Stimulated activated CD4-positive, alpha-beta T cell treated with anti-CD3 and anti-CD28 coated beads, TNF-alpha, amount 100 ng/mL, for 4 hours (primary cell): ENCODE measurements around the gene C1QB.

Experiments used
- DNase-seq, 3 experiments: peaks; one replicate each; pipeline ENCODE4 v3.0.0-alpha.2; 2020; ENCODE audit warnings: low read depth in 3 of 3

The C1QB gene

DNA sequence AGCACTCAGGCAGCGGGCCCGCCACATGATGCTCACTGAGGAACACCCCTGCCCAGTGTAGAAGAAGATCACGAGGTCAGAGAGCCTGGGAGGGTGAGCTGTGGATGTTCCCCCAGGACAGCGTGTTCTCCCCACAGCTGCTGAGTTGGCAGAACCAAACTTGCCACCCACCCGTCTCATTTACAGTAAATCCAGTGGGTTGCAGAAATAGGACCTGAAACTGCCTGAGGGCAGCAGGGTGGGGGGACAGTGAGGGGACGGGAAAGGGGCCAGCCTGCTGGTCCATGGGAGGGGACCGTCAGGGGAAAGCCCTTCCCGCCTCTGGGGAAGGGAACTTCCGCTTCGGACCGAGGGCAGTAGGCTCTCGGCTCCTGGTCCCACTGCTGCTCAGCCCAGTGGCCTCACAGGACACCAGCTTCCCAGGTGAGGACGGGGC, at the start of gene C1QB:
Gene C1QB (plus strand): TSS at position 356 of the 436 bp plus-strand sequence. CDS start 6,227 bp downstream, outside the sequence.
- no peak for DNase-seq

DNA sequence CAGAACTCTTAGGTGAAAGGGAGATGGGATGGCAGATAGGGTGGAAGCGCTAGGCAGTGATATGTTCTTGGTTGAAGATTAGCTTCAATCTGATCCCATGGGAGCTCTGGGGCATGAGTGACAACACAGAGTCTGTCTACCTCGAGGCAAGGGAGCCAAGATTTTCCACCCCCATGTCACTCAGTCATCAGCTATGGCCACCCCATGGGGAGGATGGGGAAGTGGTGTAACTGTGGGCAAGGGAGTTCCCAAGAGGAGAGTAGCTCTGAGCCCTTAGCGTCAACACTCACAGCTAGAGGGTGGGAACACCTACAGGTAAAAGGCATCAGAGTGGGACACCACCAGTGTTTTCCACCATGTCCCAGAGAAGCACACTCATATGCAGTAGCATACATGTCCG, 46.9 kb upstream of the C1QB start:
- no peak for DNase-seq

DNA sequence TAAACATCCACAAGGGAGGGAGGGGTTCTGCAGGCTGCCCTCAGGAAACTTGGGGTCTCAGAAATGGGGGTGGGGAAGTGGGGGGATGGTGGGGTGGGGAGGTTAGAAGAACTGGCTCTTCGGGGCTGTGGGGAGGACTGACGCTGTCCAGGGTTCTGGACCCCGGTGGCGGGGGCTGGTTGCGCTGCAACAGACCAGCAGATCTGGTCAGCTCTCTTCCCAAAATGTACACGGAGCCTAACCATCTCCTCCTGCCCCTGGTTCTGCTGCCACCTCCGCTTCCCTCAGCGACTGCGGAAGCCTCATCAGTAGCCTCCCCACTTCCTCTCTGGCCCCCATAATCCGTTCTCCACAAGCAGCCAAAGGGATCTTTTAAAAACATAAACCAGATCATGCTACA, 45.9 kb upstream of the C1QB start:
- no peak for DNase-seq

DNA sequence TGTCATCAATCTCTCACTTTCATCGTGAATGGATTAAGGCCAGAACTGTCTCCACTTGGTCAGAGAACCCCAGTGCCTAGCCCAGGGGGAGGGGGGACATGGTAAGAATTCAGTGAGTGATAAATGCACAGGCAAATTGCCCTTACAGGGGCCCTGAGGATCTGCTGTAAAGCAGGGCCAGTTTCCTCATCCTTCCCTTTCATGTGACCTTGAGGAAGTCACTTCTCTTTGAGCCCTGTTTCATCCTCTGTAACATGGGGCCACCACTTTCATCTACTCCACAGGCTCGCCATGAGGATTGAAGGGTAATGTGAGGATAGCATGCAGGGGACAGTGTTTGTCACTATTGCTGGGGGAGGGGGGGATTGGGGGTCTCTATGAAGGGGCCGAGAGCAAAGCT, 44.7 kb upstream of the C1QB start:
- DNase-seq, result no peak

DNA sequence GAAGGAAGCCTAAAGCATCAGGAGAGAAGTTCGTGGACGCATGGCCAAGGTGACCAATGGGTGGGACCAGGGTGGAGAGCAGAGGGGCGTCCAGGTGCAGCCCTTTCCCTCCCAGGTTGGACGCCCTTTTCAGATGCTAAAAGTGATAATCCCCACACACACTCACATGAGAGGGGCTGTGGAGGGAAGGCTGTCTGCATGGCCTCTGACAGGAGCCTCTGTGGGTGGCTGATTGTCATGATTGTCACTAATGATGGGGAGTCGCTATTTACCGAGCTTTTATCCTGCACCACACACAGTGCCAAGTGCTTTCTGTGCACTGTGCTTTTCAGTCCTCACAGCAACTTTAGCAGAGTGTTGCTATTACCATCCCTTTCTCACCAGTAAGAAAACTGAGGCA, 43.7 kb upstream of the C1QB start:
- no peak for DNase-seq

DNA sequence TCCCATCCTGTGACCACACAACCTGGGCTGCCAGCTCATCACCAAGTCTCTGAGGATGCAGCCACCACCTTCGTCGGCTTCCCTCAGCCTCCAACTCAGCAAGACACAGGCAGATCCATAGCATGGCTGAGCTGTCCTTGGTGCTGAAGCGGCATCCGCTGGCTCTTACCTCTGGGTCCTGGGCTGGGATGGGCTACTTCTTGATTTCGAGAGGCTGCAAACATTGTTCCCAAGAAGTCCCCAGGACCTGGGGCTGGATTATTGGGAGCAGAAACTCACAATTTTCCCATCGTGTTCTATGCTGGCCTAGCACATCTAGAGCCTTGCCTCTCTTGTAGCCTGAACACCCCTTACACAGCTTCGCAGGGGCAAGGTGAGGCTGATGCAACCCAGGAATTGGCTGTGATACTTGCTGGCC, 41.5 kb upstream of the C1QB start:
- DNase-seq, result no peak

- no peak for DNase-seq
These were observed 40.1 kb upstream of the C1QB start for GRCh38 chr1:22612671-22613571.

GRCh38 chr1:22613572-22613918, 39.5 kb upstream of the C1QB start:
- no peak for DNase-seq

- DNase-seq, result no peak
These were observed 39.1 kb upstream of the C1QB start for GRCh38 chr1:22613951-22614350.

- no peak for DNase-seq
These were observed 37.1 kb upstream of the C1QB start for GRCh38 chr1:22615886-22616285.

- no peak for DNase-seq
These were observed 36.5 kb upstream of the C1QB start for GRCh38 chr1:22616571-22616970.

GRCh38 chr1:22618056-22618455, 35.0 kb upstream of the C1QB start:
- no peak for DNase-seq

GRCh38 chr1:22619252-22619651, 33.8 kb upstream of the C1QB start:
- DNase-seq, result no peak

DNA sequence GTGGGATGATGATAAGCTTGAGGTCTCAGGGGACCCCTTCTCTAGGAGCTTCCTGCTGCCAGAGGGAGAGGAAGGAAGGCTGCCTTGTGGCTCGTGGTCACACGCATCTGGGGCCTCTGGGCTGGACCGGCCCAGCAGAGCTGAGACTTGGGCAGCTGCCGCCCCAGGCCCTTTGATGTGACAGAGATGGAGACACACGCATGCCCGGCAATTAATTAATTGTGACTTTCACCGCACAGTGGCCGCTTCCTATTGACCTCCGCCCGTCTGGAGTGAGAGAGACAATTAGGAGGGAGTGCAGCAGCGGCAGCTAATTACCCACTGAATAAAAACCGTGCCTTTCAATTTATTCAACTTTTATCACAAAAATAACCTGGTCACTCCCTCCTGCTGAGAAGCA, 33.2 kb upstream of the C1QB start:
- no peak for DNase-seq

- DNase-seq, result no peak
These were observed 31.3 kb upstream of the C1QB start for GRCh38 chr1:22621761-22622160.

DNA sequence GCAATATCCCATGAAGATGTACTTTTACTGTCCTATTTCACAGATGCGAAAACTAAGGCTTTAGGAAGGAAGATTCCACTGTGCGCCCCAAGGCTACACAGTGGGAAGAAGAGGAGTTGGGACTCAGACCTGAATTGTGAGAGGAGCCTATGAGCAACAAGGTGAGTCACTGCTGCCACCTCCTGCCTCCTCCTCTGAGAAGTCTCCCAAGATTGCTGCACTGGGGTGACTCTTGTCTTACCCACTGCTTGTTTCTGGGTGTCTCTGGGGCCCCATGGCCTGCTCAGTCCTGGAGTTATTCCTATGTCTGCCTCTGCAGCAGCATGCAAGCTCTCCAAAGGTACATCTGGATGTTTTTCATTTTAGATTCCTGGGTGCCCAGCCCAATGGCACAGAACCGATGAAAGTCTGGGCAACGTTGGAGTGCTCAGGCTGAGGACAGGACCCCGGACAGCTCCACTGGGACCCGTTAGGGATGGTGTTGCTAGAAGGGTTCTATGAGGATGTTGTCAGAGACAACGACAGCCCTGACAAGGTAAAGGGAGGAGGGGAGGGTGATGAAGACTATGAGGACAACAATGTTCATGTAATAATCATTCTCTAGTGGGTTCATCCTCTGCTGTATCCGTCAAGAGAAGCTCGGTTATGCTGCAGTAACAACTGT, 27.6 kb upstream of the C1QB start:
- no peak for DNase-seq

DNA sequence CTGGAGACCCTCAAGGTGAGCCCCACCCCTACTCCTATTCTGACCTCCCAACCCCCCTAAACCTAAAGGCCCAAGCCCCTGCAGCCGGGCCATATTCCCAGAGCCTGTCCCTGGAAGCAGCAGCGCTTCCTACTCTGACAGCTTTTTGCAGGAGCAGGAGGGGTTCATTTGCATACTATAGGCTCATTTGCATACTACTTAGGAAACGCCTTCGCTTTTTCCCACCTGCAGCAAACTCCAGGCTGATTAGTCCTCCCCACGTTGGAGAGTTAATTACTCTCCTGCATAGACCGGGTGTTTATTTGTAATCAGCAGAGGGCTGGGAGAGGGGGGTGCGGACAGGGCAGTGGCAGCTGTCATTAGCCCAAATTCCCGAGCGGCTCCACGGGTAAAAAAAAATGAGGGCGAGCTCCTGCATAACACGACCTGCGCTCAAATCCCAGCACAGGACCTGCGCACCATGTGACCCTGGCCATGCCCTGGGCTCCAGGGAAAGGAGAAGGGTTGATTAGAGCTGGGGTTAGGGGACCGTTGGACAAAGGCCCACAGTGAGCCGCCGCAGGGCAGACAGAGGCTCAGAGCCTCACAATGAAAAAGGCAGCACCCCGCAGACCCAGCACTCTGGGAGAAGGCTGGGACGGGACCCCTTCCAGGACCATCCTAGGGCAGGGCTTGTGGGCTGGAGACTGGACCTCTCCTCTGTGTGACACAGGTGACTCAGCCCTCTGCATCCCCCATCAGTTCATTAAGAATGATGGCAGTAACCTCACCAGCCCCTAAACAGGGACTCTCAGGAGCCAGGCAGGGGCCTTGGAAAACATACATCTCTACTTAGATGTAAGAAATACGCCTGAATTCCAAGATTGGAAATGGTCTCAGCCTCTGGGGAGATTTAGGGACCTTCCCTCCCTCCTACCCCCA, 26.5 kb upstream of the C1QB start:
- DNase-seq, result no peak

DNA sequence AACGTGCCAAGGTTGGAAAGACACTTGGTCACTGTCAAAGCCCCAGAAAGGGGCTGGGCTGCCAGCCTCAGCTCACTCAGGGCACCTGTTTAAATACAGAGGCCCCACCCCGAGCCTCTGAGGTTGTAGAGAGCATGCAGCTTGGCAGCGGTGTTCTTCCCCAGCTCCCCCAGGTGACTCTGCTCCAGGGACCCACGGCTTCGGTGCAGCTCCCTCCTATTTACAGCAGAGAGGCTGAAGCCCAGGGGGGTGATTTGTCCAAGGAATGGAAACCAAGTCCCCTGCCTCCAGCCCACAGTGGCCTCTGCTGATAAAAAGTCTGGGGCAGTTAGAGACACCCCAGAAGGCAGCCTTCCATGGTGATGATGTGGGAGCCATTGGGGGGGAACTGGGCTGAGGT, 25.7 kb upstream of the C1QB start:
- DNase-seq, result no peak

GRCh38 chr1:22628698-22629444, 24.2 kb upstream of the C1QB start:
- no peak for DNase-seq

GRCh38 chr1:22629886-22630285, 23.1 kb upstream of the C1QB start:
- DNase-seq, result no peak

DNA sequence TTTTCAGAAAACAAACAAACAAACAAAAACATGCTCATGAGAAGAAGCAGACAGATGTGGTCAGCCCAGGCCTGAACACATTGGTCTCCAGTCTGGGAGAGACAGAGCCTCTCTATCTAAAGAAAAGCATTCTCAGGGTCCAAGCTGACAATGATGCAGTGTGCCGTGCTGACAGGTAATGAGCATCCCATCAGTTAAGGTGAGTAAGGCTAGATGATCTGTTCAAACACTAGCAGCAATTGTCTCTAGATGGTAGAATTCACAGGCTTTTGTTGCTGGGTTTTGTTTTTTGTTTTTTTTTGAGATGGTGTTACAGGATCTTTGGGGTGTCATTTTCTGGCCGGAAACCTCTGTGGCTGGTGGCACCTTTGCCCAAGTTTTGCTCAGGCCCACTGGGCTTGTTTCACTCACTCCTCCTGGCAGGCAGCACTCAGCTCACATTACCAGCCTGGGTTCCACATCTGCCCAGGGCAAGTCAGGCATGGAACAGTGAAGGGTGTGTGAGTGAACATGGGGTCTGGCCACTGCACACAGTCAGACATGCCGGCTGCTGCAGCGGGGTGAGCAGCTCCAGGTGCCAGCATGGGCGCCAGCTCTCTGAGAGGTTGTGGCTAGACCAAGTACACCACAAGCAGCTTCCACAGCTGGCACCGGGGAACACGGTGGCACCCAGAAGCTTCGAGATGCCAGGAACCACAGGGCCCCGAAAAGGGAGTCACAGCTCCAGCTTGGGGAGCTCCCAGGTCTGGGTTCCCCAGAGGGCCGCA, 19.2 kb upstream of the C1QB start:
- no peak for DNase-seq
